ENCODE data around the gene WARS2.
"Not testable (repeated sequence)": the region's sequence is repeated elsewhere in the genome, so short reads cannot be mapped to it uniquely, and the experiment has no call there.

The WARS2 gene

GRCh38 chr1:119163396-119163795 lies 22.9 kb upstream of the WARS2 start:
- DNase-seq (ENCODE audit: low read depth) = no peak
- no peak for TF ChIP-seq CTCF (conservative IDR thresholded peaks at IDR 0.05; ENCODE audit: low read depth, low read length)
- H3K4me3 ChIP-seq (ENCODE audit: low read length) = no peak overlapping the region

GRCh38 chr1:119160866-119161265 lies 20.4 kb upstream of the WARS2 start:
- TF ChIP-seq CTCF (conservative IDR thresholded peaks at IDR 0.05; ENCODE audit: low read depth, low read length) = no peak
- DNase-seq (ENCODE audit: low read depth) = no peak
- H3K4me3 ChIP-seq (ENCODE audit: low read length) = no peak overlapping the region

GRCh38 chr1:119160409-119160808 lies 20.0 kb upstream of the WARS2 start:
- TF ChIP-seq CTCF (conservative IDR thresholded peaks at IDR 0.05; ENCODE audit: low read depth, low read length) = no peak
- DNase-seq (ENCODE audit: low read depth) = no peak
- no peak overlapping the region for H3K4me3 ChIP-seq (ENCODE audit: low read length)

- no peak overlapping the region for H3K4me3 ChIP-seq (ENCODE audit: low read length)
- DNase-seq (ENCODE audit: low read depth) = no peak
- no peak for TF ChIP-seq CTCF (conservative IDR thresholded peaks at IDR 0.05; ENCODE audit: low read depth, low read length)
Observed at GRCh38 chr1:119159966-119160365, 19.5 kb upstream of the WARS2 start.

- no peak for DNase-seq (ENCODE audit: low read depth)
- no peak overlapping the region for H3K4me3 ChIP-seq (ENCODE audit: low read length)
- no peak for TF ChIP-seq CTCF (conservative IDR thresholded peaks at IDR 0.05; ENCODE audit: low read depth, low read length)
Observed at GRCh38 chr1:119159111-119159510, 18.7 kb upstream of the WARS2 start.

GRCh38 chr1:119156761-119157160 lies 16.3 kb upstream of the WARS2 start:
- not testable (repeated sequence) for DNase-seq (ENCODE audit: low read depth); H3K4me3 ChIP-seq (ENCODE audit: low read length)

GRCh38 chr1:119155069-119155468 lies 14.6 kb upstream of the WARS2 start:
- not testable (repeated sequence) for H3K4me3 ChIP-seq (ENCODE audit: low read length); DNase-seq (ENCODE audit: low read depth)

- TF ChIP-seq CTCF (conservative IDR thresholded peaks at IDR 0.05; ENCODE audit: low read depth, low read length) = no peak
- DNase-seq (ENCODE audit: low read depth) = no peak
- no peak overlapping the region for H3K4me3 ChIP-seq (ENCODE audit: low read length)
Observed at GRCh38 chr1:119150150-119150549, 9.7 kb upstream of the WARS2 start.

Measured in retinal pigment epithelial cell (primary cell).